ENCODE results near the gene RAB18. TPM values are rescaled to one million over a fixed set of nuclear protein-coding genes. Genes with fewer than 3 reads are reported as not detected.

The RAB18 gene
- total and polyA plus RNA-seq, 2 experiments from 2014 or later: 35.5 to 77.2 TPM

DNA sequence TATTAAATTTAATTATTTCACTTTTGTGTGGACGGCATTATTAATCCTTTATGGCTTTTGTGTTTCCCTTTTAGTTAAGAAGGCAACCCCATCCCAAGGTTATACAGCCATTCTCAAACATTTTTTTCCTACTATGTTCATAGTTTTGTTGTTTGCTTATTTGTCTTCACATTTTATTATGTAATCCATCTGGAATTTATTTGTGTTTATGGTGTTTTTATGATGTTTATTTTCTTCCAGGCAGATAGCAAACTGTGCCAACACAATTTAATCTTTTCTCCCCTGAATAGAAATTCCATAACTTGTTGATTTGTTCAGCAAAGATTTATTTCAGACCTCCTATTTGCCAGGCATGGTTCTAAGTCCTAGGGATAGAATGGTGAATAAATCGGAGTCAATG is 42.9 kb downstream of the RAB18 start (continued):
- TF ChIP-seq, protein P1, sequence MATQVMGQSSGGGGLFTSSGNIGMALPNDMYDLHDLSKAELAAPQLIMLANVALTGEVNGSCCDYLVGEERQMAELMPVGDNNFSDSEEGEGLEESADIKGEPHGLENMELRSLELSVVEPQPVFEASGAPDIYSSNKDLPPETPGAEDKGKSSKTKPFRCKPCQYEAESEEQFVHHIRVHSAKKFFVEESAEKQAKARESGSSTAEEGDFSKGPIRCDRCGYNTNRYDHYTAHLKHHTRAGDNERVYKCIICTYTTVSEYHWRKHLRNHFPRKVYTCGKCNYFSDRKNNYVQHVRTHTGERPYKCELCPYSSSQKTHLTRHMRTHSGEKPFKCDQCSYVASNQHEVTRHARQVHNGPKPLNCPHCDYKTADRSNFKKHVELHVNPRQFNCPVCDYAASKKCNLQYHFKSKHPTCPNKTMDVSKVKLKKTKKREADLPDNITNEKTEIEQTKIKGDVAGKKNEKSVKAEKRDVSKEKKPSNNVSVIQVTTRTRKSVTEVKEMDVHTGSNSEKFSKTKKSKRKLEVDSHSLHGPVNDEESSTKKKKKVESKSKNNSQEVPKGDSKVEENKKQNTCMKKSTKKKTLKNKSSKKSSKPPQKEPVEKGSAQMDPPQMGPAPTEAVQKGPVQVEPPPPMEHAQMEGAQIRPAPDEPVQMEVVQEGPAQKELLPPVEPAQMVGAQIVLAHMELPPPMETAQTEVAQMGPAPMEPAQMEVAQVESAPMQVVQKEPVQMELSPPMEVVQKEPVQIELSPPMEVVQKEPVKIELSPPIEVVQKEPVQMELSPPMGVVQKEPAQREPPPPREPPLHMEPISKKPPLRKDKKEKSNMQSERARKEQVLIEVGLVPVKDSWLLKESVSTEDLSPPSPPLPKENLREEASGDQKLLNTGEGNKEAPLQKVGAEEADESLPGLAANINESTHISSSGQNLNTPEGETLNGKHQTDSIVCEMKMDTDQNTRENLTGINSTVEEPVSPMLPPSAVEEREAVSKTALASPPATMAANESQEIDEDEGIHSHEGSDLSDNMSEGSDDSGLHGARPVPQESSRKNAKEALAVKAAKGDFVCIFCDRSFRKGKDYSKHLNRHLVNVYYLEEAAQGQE (IDR thresholded peaks at IDR 0.05; ENCODE audit: unreplicated experiment): no peak
- TF ChIP-seq NANOG (IDR thresholded peaks at IDR 0.05; ENCODE audit: borderline replicate concordance) (no peak), POLR2AphosphoS5 (IDR thresholded peaks at IDR 0.05; ENCODE audit: low read depth) (no peak), CREB1 (CRISPR knock-in tag; IDR thresholded peaks at IDR 0.05; ENCODE audit: low read depth) (no peak), STAT1 (IDR thresholded peaks at IDR 0.05; ENCODE audit: unreplicated experiment) (no peak), ZNF114 (CRISPR knock-in tag; IDR thresholded peaks at IDR 0.05) (no peak)
- TF ChIP-seq, protein P2, sequence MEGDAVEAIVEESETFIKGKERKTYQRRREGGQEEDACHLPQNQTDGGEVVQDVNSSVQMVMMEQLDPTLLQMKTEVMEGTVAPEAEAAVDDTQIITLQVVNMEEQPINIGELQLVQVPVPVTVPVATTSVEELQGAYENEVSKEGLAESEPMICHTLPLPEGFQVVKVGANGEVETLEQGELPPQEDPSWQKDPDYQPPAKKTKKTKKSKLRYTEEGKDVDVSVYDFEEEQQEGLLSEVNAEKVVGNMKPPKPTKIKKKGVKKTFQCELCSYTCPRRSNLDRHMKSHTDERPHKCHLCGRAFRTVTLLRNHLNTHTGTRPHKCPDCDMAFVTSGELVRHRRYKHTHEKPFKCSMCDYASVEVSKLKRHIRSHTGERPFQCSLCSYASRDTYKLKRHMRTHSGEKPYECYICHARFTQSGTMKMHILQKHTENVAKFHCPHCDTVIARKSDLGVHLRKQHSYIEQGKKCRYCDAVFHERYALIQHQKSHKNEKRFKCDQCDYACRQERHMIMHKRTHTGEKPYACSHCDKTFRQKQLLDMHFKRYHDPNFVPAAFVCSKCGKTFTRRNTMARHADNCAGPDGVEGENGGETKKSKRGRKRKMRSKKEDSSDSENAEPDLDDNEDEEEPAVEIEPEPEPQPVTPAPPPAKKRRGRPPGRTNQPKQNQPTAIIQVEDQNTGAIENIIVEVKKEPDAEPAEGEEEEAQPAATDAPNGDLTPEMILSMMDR (conservative IDR thresholded peaks at IDR 0.05; ENCODE audit: low read depth in 2 of 2): no peak

DNA sequence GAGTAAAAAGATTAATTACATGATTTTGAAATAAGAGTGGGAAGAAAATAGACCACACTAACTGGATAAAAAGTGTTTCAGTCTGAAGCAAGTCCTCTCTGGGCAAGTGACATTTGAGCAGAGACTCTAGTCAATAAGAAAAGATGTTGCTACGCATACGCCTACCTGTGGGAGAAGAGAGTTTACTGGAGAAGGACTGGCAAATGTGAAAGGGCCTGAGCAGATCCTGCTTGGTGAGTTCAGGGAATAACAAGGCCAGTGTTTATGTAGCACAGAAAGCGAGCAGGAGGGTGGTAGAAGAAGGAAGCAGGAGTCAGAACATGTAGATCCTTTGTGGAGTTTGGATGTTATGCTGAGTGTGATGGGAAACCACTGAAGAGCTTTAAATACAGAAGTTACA is 43.4 kb downstream of the RAB18 start:
- no peak overlapping the region for H2AFZ ChIP-seq
- H3F3A ChIP-seq (replicated peaks; ENCODE audit: low read depth): no peaks in the 10 kb centered on the region
- H3K79me2 ChIP-seq (replicated peaks; ENCODE audit: insufficient read depth): no peaks in the 10 kb centered on the region
- DNase-seq (ENCODE audit: low spot score) (peak; percentile 23), ATAC-seq (peak; percentile 74)
- no peaks in the 10 kb centered on the region for H3K27me3 ChIP-seq (ENCODE audit: insufficient read depth)
- H3K9me2 ChIP-seq (ENCODE audit: insufficient read depth): no peaks in the 10 kb centered on the region
- H3K4me1 ChIP-seq (ENCODE audit: insufficient read depth): no peaks in the 10 kb centered on the region
- no peak for TF ChIP-seq POLR2AphosphoS5 (IDR thresholded peaks at IDR 0.05; ENCODE audit: low read depth)
- no peak for TF ChIP-seq EZH2phosphoT487 (IDR thresholded peaks at IDR 0.05; ENCODE audit: unreplicated experiment)
- no peak for TF ChIP-seq JUNB (IDR thresholded peaks at IDR 0.05; ENCODE audit: unreplicated experiment)
- TF ChIP-seq, protein P2 (conservative IDR thresholded peaks at IDR 0.05; ENCODE audit: low read depth in 2 of 2): no peak
- TF ChIP-seq, protein P3, sequence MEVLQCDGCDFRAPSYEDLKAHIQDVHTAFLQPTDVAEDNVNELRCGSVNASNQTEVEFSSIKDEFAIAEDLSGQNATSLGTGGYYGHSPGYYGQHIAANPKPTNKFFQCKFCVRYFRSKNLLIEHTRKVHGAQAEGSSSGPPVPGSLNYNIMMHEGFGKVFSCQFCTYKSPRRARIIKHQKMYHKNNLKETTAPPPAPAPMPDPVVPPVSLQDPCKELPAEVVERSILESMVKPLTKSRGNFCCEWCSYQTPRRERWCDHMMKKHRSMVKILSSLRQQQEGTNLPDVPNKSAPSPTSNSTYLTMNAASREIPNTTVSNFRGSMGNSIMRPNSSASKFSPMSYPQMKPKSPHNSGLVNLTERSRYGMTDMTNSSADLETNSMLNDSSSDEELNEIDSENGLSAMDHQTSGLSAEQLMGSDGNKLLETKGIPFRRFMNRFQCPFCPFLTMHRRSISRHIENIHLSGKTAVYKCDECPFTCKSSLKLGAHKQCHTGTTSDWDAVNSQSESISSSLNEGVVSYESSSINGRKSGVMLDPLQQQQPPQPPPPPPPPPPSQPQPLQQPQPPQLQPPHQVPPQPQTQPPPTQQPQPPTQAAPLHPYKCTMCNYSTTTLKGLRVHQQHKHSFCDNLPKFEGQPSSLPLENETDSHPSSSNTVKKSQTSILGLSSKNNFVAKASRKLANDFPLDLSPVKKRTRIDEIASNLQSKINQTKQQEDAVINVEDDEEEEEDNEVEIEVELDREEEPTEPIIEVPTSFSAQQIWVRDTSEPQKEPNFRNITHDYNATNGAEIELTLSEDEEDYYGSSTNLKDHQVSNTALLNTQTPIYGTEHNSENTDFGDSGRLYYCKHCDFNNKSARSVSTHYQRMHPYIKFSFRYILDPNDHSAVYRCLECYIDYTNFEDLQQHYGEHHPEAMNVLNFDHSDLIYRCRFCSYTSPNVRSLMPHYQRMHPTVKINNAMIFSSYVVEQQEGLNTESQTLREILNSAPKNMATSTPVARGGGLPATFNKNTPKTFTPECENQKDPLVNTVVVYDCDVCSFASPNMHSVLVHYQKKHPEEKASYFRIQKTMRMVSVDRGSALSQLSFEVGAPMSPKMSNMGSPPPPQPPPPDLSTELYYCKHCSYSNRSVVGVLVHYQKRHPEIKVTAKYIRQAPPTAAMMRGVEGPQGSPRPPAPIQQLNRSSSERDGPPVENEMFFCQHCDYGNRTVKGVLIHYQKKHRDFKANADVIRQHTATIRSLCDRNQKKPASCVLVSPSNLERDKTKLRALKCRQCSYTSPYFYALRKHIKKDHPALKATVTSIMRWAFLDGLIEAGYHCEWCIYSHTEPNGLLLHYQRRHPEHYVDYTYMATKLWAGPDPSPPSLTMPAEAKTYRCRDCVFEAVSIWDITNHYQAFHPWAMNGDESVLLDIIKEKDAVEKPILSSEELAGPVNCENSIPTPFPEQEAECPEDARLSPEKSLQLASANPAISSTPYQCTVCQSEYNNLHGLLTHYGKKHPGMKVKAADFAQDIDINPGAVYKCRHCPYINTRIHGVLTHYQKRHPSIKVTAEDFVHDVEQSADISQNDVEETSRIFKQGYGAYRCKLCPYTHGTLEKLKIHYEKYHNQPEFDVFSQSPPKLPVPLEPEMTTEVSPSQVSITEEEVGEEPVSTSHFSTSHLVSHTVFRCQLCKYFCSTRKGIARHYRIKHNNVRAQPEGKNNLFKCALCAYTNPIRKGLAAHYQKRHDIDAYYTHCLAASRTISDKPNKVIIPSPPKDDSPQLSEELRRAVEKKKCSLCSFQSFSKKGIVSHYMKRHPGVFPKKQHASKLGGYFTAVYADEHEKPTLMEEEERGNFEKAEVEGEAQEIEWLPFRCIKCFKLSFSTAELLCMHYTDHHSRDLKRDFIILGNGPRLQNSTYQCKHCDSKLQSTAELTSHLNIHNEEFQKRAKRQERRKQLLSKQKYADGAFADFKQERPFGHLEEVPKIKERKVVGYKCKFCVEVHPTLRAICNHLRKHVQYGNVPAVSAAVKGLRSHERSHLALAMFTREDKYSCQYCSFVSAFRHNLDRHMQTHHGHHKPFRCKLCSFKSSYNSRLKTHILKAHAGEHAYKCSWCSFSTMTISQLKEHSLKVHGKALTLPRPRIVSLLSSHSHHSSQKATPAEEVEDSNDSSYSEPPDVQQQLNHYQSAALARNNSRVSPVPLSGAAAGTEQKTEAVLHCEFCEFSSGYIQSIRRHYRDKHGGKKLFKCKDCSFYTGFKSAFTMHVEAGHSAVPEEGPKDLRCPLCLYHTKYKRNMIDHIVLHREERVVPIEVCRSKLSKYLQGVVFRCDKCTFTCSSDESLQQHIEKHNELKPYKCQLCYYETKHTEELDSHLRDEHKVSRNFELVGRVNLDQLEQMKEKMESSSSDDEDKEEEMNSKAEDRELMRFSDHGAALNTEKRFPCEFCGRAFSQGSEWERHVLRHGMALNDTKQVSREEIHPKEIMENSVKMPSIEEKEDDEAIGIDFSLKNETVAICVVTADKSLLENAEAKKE (CRISPR knock-in tag; IDR thresholded peaks at IDR 0.05): no peak
- no peak for TF ChIP-seq ZNF331 (CRISPR knock-in tag; IDR thresholded peaks at IDR 0.05; ENCODE audit: low read depth)
- TF ChIP-seq EZH2 (IDR thresholded peaks at IDR 0.05; ENCODE audit: low read depth, unreplicated experiment): no peak
- TF ChIP-seq STAT1 (IDR thresholded peaks at IDR 0.05; ENCODE audit: unreplicated experiment): no peak
- Mint-ChIP-seq H3K9me3 (no peaks in the 10 kb centered on the region), H3K27ac (peak overlapping the region; percentile 13), H3K4me1 (peaks cover 8% of the 10 kb centered on the region), H3K4me3 (no peak overlapping the region), H3K27me3 (ENCODE audit: insufficient read depth, low read depth, poor library complexity) (peaks cover 1% of the 10 kb centered on the region), H3K36me3 (ENCODE audit: low read depth) (0 out of 3 replicates have a peak, but pooled peaks cover 4% of the 10 kb centered on the region)
- no peaks in the 10 kb centered on the region for H3K36me3 ChIP-seq (ENCODE audit: insufficient read depth)
- H3K27ac ChIP-seq (ENCODE audit: low read depth): no peak overlapping the region
- no peak overlapping the region for H3K4me2 ChIP-seq
- H3K4me3 ChIP-seq: no peak overlapping the region
- no peaks in the 10 kb centered on the region for H4K20me1 ChIP-seq (replicated peaks; ENCODE audit: insufficient read depth)
